GM21526 (cell line): ENCODE results near the gene PLPP4.
A peak's percentile ranks its signal among the peaks of the same experiment; 100 is the strongest.
"Not testable (repeated sequence)": the region's sequence is repeated elsewhere in the genome, so short reads cannot be mapped to it uniquely, and the experiment has no call there.

Experiments
- ATAC-seq: cut with Tn5 transposase; IDR thresholded peaks from one replicate; pipeline ENCODE4 v1.9.1; 2021; ENCODE audit warnings: moderate library complexity; ENCODE audit not compliant: unreplicated experiment, low FRiP score

PLPP4 gene

DNA sequence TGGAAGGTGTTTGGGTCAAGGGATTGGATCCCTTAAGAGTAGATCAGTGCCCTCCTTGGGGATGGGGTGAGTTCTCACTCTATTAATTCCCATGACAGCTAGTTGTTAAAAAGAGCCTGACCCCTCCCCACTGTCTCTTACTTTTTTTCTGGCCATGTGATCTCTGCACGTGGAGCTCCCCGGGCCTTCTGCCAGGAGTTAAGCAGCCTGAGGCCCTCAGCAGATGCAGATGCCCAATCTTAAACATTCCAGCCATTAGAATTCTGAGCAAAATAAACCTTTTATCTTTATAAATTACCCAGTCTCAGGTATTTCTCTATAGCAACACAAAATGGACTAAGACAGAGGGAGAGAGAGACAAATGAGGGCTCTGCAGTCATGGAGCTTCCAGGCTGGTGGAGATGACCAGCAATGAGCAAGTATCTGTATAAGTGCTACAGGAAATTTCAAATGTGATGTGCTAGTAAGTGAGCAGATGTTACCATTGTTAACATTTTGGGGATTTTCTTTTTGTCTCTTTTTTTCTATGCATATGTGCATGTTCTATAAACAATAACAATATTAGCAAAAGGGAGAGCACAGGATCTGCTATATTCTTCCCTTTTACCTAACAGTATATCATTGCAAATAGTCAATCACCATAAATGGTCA lies 26.7 kb downstream of the PLPP4 start:
- no peak for ATAC-seq

DNA sequence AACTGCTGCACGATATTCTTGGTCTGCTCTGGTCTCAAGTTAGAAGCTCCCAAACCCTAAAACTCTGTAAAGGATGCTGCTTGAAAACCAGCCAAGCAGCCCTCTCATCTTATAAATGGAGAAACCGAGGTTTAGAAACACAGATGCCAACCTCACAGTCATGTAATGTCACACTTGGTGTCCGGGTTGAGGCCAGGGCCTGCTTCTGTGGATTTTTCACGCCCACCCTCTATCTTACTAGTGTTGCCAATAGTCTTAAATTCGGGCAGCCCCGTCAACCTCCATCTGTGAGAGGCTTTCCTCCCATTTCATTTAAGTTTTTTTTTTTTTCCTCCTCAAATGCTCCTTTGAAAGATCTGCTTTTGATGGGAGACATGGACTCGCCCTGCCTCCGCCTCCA lies 28.9 kb downstream of the PLPP4 start:
- no peak for ATAC-seq

DNA sequence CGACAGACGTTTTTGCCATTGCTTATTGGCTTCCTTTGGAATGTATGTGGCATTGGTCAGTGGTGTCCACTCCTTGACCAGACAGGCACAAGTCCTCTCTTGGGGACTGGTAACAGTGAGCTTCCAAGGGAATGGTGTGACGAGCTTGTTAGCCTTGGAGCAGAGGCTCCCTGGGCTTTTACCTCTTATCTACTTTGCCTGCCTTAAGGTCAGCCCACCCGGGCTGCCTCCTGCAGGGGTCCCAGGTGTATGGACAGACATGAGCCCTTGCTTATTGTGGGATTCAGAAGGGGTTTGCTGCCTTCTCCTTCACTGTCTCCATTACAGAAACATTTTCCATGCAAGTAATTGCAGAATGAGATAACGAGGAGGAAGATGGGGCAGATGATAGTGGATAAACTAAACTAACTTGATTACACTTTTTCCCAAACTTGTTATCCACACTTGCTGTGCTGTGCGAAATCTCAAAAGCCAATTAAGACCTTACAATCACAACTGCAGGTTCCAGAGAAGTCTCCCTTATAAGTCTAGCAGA lies 29.7 kb downstream of the PLPP4 start:
- no peak for ATAC-seq

DNA sequence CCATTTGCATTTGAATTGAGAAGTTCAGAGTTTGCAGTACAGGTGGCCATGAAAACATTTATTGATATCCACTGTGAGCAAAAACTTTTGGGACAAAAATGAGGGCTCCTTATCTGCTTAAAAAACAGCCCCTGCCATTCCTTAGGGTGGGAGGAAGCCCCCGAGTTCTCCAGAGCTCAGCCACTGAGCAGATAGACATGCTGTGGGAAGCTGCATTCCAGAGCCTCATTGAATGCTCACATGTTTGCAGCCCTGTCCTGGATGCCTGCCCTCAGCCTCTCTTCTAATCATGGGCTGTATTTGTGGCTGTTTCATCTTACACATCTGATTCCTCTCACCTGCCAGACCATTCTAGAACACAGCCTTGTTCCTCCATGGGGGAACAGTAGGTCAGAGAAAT lies 33.3 kb downstream of the PLPP4 start:
- ATAC-seq: no peak

DNA sequence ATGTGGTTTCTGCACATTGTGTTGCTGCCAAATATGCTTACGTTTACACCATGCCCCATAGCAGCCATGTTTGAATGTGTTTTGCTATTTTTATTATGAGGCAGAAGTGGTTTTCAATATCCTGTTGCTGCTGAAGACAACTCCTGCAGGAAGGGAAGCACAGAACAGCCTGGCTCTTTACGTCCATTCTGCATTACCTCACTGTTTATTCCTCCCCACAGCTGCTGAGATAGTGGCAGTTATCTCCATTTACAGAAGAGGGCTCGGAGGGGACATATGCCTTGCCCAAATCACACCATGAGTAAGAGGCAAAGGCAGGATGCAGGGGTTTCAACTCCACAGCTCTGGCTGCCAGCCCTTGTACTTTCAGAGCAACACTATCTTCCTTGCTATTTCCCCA lies 35.3 kb downstream of the PLPP4 start:
- no peak for ATAC-seq

DNA sequence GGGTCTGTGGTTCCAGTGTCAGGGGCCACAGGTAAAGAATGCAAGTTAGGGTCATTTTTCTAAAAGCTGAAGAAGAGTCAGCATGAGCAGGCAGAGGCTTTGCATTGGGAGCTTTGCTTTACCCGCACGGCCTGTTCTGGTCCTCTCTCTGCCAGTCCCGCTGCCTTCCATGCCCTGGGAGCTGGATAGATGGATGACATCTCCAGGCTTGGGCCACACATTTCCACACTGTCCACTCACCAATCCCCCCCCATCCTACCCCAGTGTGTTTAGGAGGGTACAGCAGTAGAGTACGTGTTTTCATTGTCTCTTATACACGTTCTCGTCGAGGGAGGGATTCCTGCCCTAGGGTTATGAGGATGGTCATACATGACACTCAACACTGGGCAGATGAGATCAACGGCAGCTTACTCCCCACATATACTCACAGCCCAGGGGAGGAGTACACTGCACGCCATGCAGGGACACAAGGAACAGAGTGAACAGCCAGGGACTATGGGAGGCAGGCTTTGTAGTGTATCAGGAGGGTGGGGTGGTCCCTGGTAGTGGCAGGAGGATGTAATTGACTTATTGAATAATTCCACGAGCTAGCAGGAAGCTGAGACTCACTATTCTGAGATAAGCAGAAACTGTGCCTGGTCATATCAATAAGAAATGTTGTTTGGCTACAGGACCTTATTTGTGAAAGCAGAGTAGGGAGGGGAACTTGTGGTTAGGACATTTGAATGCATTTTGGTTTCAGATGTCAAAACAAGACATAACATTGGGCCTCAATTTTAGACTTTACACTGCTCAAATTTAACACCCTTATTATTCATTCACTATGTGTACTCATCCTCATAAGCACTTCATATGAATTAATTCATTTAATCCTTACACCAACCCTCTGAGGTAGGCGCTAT lies 36.6 kb downstream of the PLPP4 start:
- peak; percentile 87 for ATAC-seq

DNA sequence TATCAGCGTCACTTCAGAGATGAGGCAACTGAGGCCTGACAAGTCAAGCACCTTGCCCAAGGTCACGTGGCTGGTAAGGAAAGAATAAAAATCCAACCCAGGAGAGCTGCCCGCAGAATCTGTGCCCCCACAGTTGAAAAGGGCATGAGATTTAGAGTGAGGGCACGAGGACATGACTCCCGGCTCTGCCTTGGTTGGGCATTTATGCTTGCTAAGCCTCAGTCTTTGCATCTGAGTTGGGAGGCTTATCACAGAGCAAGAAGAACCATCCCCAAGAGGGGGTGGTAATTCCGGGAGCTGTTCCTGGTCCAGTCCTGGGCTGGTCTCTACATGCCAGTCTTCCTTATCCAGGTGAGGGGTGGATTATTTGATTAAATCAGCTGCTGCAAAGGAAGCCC lies 37.3 kb downstream of the PLPP4 start:
- ATAC-seq: no peak

DNA sequence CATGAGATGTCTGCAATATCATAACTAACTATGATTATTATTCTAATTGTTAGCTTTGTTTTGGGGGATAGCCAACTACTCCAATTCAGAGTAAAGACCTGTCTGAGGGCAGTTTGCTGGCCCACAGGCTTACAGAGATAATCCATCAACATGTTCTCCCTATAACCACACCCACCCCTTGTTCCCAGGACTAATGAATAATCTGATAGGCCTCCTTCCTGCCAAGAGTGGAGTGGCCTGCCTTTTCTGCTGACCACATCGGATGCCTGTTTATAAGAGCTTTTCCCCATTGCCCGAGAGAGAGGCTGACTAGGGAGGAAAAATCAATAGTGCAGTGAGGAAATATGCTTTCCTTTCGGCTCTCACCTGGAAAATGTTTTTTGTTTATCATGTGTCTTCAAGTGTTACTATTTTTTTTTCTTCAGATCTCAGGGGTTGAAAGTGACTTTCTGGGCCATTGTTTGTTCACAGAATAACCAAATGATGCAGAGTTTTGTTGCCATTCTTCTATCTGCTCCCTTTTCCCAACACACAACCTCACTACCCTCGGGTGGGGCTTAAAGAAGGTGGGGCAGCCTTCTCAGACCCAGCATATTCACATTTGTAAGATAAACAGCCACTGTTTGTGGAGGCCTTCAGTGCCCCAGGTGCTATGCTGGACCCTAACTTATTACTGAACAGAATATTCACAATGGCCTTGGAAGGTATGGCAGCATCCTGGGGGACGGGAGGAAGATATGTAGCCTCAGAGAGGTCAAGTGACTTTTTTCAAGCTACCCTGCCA lies 38.4 kb downstream of the PLPP4 start:
- ATAC-seq: no peak

DNA sequence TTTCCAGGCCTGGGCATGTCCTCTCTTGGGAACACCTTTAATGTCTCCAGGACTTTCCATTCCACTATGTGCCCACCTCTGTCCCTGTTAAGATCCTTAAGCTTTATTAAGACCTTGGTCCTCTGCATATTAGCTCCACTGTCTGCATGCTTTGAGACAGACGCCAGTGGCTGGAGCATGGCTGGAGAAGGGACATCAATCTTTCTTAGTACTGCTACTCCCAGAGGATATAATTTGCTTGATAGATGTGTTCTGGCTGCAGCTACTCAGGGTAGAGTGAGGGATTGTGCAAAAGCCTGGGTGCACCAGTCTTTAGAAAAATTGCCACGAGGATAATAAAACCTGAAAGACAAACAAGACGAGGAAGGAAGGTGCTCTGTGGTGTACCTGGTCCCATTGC lies 42.9 kb downstream of the PLPP4 start:
- no peak for ATAC-seq

DNA sequence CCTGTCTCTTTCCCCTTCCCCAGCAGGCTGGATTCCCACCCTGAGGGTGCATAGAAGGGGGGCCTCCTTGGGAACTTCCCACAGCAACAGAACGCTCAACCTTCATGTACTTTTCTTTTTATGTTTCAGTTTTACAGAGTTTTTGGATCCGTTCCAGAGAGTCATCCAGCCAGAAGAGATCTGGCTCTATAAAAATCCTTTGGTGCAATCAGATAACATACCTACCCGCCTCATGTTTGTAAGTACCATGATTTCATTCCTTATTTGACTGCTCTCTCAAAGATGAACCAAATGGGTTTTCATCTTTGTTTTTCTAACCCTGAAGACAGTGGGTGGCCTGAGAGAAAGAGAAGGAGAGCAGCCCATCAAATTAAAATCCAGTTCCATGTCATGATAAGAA lies 46.7 kb downstream of the PLPP4 start:
- ATAC-seq: no peak

DNA sequence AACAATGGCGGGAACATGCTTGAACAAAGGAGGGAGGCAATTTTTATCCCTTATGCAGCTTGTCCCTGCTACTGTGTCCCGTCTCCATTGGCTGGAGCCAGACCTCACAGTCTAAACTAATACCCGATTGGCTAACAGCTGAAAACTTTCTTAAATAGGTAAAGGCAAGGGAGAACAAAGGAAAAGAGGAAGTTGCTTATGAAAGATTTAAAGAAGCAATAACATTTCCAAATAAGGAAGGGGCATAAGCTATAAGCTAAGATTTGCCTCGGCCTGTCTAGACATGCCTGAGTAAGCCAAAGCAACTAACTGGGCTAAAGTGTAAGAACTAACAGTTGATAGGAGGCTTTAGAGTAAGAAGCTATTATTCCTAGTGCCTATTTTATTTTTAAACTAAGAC lies 47.2 kb downstream of the PLPP4 start:
- ATAC-seq: not testable (repeated sequence)

DNA sequence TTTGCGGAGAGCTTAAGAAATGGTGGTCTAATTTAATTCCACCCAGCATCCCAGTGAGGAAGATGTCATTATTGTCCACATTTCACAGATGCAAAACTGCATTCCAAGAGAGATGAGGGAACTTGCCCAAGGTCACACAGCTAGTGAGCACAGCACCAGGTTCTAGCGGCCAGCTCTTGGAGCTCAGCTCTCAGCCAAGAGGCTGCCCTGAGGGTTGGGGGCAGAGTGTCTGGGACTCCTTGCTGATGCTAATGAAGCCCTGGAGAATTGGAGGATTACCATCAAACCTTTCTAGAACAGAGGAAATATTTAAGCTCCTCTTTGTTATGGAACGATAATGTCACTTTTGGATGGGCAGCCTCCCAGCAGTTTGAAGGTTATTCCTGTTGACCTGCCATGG lies 48.0 kb downstream of the PLPP4 start:
- no peak for ATAC-seq

DNA sequence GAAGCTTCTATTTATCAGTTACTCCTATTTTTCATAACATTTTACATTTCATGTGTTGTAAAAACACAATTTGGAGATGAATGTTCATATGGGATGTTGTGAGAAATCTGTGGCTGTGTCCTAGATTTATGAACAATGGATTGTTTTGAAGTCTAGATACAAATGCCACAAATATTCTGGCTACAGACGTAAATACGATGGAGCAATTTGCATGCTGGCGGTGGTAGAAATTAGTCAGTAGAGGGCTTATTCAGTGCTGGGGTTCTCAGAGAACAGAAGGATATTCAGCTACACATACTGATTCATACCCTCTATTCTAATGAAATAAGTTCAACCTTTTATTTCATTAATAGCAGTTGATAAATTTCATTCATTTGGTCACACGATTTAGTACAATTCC lies 48.8 kb downstream of the PLPP4 start:
- ATAC-seq: no peak

DNA sequence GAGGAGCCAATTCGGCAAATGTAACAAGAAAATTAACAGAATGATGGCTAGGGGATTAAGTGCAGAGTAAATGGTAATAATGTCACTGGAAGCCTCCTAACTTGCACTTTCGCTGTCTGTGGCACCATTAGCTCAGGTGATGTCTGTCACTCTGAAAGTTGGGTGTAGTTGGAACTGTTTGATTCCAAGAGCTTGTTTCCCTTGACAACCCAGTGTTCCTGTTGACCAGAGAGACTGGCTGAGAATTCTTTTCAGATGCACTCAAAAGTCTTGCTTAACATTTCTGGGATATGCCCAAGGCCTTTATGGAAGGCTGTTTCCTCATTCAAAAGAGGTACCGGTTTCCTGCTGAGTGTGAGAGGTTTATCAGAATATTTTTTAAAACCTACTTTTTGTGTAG lies 49.6 kb downstream of the PLPP4 start:
- no peak for ATAC-seq

DNA sequence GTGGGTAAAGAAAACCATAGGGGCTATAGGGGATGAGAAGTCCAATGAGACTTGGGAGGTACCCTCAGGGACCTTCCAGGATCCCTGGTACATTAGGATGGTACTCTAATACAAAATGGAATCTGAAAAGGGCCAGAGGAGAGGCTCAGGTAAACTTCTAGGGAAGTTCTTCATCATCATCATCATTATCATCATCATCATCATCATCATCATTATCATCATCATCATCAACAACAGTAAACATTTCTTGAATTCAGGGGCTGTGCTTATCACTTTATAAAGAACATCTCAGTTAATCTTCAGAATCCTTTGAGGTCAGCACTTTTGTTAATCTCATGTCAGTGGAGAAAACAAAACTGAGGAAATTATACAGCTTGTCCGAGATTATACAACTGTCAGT lies 50.1 kb downstream of the PLPP4 start:
- ATAC-seq: no peak

DNA sequence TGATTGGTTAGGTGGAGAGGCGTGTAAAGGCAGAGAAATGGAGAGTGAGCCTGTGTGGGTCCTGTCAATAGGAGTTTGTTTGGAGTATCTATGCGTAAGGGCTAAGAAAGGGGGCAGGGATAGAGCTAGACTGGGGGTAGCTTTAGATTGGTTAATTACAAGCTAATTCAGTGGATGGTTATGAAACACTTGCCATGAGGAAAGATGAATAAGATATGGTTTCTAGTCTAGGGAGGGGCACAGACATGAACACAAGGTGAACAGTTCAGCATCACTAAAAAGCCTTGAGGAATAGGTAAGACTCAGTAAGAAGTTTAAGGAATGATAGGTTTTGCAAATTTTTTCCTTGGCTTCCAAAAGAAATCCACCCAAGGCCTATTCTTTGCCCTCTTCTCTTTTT lies 50.6 kb downstream of the PLPP4 start:
- ATAC-seq: no peak

DNA sequence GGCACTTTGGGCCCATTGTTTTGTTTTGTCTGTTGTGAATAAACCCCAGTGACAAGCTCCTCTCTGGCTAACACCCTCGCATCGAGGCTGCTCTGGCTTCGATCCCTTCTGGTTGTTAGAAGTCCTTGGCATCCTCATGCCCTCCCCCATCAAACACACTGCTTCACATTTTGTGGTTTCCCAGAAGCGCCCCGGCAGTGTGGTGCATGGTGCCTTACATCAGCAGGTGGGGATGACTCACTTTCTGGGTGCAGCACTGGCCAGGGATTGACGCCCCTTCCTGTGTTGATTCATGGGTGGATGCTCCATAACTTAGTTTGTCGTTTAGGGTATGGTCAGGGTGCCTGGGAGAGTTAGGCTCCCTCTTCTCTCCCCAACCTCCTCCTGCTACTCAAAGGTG lies 51.4 kb downstream of the PLPP4 start:
- no peak for ATAC-seq

DNA sequence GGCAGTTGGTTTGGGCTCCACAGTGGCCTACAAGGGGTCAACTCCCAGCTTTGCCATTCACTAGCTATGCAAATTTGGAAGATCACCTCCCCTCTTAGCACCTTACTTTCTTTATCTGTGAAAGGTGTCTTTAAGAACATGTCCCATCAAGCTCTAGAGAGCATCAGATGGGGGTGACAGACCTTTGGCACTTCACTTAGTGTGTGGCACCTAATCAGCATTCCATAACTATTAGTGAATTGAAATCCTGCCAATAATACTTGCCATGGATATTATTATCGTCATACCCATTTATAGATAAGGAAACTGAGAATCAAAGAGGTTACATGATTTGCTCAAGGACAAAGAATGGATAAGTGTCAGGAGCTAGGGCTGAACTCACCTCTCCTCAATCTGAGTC lies 51.9 kb downstream of the PLPP4 start:
- ATAC-seq: no peak

DNA sequence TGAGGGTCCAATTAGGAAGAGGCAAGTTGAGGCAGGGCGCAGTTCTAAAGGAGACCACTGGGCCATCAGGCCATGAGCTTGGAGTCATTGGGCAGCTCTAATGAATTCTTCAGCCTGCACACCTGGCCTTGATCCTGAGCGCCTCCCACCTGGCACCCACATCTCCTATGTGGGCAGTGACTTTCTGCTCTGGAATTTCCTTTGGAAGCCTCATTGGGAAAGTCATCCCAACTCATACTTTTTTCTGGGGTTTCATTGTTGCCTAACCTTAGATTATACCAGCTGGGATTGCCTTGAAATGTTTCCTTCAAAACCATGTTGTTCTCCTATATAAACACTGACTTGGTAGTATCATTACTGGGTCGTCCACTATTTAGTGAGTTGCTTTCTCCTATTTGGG lies 54.1 kb downstream of the PLPP4 start:
- ATAC-seq: no peak

DNA sequence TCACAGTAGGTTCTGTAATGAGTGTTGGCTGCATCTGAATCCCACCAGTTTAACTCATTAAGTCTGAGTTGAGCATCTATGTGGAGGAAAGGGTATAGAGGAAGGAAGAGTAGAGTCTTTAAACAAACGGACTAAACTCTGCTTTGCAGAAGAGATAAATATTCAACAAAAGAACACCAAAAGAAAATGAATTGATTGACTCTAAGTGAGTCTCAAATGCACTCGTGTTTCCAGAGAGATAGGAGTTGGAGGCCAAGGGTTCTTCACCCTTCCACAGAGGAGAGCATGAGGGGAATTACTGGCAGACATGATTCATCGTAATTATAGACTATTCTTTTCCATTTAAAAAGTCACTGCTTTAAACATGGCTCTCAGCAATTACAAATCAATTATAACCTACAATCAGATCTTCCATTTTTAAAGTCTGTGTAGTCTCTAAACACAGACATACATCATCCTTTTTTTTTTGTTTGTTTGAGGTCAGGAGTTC lies 56.3 kb downstream of the PLPP4 start:
- no peak for ATAC-seq

DNA sequence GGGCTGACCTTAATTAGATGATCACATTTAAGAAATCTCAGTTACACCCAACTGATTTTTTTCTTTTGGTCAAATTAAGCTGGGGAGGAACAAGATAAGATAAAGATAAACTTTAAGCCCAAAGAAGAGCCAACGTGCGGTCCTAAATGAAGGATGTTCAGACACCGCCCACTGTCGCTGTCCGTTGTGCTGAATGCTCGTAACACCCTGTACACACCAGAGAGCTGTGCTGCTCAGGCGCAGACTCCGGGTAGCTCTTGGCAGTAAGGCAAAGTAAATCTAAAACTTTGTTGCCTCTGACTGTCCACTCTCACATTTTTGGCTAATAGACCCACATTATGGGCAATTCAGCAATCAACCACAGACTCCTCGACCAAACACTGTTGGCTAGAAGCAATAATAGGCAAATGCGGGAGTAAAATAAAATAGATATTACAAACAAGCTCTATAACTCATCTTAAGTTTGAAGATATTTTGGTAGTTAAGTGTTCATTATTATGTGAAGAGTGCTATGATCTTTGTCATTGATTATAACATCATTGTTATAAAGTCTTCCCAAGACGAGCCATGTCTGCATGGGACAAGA lies 57.1 kb downstream of the PLPP4 start:
- no peak for ATAC-seq
